Measurements from ENCODE around the gene TIMM13.

- TF ChIP-seq, protein P1, sequence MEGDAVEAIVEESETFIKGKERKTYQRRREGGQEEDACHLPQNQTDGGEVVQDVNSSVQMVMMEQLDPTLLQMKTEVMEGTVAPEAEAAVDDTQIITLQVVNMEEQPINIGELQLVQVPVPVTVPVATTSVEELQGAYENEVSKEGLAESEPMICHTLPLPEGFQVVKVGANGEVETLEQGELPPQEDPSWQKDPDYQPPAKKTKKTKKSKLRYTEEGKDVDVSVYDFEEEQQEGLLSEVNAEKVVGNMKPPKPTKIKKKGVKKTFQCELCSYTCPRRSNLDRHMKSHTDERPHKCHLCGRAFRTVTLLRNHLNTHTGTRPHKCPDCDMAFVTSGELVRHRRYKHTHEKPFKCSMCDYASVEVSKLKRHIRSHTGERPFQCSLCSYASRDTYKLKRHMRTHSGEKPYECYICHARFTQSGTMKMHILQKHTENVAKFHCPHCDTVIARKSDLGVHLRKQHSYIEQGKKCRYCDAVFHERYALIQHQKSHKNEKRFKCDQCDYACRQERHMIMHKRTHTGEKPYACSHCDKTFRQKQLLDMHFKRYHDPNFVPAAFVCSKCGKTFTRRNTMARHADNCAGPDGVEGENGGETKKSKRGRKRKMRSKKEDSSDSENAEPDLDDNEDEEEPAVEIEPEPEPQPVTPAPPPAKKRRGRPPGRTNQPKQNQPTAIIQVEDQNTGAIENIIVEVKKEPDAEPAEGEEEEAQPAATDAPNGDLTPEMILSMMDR (IDR thresholded peaks at IDR 0.05), result no peak
- TF ChIP-seq EZH2 (IDR thresholded peaks at IDR 0.05) (no peak), EZH2phosphoT487 (IDR thresholded peaks at IDR 0.05) (no peak)
These were observed 32.9 kb upstream of the TIMM13 start for GRCh38 chr19:2460245-2460644.
